GM12874 (cell line): ENCODE results near the gene POPDC3.

ENCODE experiments used
- CTCF ChIP-seq: IDR thresholded peaks from 2 replicates; pipeline ENCODE4 v1.5.1; 2011; ENCODE audit warnings: low read depth, mild to moderate bottlenecking, control low read depth, low read length, moderate library complexity; ENCODE audit not compliant: insufficient read depth

Gene POPDC3

DNA sequence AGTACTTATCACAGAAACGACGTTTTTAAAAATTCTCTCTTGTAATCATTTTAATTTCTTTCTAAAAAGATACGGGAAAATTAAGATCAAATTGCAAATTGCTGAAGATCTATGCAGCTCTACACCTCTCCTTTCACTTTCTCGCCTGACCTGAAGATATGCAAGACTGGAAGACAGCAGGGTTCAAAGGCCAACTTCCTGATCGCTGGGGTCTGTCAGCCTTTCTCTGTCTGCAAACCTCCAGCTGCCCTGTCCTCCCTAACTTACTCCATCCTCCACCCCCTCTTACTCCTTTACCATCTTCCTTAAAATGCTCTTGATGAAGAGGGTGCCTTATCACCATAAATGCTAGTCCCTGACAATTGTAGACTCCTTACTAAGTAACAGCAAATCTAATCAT, 63.7 kb downstream of the POPDC3 start:
- no peak for TF ChIP-seq CTCF

GRCh38 chr6:105113422-105113821, 66.4 kb downstream of the POPDC3 start:
- TF ChIP-seq CTCF, result no peak

- no peak for TF ChIP-seq CTCF
Observed at GRCh38 chr6:105112577-105112976, 67.2 kb downstream of the POPDC3 start.

DNA sequence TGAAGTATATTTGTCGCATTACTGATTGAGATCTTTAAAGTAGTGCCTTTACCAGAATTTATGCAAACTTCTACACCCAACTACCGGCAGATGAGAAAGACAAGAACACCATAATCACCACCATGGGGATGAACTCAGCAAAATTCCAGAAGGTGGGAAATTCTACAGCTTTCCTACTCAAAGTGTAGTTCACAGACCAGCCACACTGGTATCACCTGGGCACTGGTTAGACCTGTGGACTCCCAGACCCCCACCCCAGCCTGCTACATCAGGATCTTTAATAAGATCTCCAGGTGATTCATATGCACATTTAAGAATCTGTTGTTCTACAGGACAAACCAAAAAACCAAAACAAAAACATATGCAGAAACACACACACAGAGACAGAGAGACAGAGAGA, 67.9 kb downstream of the POPDC3 start:
- TF ChIP-seq CTCF, result no peak

DNA sequence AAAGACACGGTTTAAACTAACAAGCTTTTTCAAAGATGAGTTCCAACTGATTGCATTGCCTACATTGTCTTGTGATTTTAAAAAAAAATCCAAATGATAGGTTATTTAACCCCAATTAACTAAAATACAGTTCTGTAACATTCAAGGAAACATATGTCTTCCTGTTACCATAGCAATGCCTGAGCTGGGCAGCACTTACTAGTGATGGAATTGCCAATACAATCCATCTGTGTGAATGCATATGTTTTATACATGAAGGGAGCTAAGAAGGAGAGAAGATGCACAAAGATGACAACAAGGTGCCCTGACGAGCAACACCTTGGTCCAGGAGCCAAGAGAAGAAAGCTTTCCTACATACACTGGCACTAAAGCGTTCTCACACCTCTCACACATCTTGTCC, 68.7 kb downstream of the POPDC3 start:
- TF ChIP-seq CTCF, result no peak

DNA sequence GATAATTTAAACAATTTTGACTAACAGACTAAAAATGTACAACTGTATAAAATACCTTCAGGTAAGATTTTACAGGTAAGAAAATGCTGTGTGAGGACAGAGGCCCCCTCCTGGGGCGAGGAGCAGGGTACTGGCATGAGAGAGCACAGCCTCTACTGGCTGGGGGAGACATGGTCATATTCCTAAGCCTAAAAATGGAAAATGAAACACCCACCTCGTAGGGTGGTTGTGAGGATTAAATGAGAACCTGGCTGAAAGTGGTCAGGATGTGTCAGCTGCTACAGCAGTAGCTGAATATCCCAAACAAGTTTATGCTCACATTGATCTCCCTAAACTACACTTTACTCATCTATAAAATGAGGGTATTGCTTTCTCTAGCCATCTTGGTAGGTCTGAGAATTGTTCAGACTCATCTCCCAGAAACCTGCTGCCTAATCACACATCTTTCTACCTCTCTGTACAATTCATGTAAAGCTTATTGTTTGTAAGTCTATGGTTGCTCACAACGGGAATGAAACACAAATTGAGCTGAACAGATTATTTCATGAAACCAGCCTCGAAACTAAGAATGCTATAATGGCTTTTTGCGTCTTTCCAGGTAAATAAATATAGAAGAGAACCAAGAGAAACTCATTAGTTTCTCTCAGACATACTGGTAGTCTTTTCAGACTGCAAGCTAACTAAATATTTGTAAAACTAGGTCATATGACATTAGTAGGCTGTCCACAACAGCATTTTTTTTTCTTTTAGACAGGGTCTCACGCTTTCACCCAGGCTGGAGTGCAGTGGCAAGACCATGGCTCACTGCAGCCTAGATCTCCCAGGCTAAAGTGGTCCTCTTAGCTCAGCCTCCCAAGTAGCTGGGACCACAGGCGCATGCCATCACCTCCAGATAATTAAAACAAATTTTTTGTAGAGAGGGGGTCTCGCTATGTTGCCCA, 69.6 kb downstream of the POPDC3 start:
- no peak for TF ChIP-seq CTCF

GRCh38 chr6:105108631-105109262, 71.1 kb downstream of the POPDC3 start:
- no peak for TF ChIP-seq CTCF
